Gastrocnemius medialis (tissue), 4 donors: ENCODE data around the gene ST6GALNAC3.

Source experiments
- CTCF ChIP-seq, 5 experiments: fragments of 450-650 bp in 3 of 5; fragments of 200-600 bp in 2 of 5; sonication (generic) in 2 of 5; IDR thresholded peaks in 4 of 5; conservative IDR thresholded peaks in 1 of 5; 1 replicate in 4 of 5; 2 replicates in 1 of 5; pipeline ENCODE4 v1.5.1; 2016 to 2019; ENCODE audit warnings: antibody characterized with exemption in 5 of 5, mild to moderate bottlenecking in 3 of 5, moderate library complexity in 3 of 5
- POLR2A ChIP-seq, 2 donors: fragments of 450-650 bp; IDR thresholded peaks; one replicate each; pipeline ENCODE4 v1.6.1; 2017; ENCODE audit warnings: antibody characterized with exemption in 2 of 2, mild to moderate bottlenecking in 2 of 2, moderate library complexity in 2 of 2

GRCh38 chr1:76090283-76091203, 16.0 kb downstream of the ST6GALNAC3 start:
- no peak for TF ChIP-seq CTCF (IDR thresholded peaks at IDR 0.05 in 4 of 5, conservative IDR thresholded peaks at IDR 0.05 in 1 of 5)
- TF ChIP-seq POLR2A (IDR thresholded peaks at IDR 0.05) = no peak
